DMS114 treated with DMSO at 0.1 percent for 48 hours (cell line): Measurements from ENCODE around the gene CD72.
"Not testable (repeated sequence)": the region's sequence is repeated elsewhere in the genome, so short reads cannot be mapped to it uniquely, and the experiment has no call there.

Experiments used
- DNase-seq: peaks from one replicate; lab custom pipeline; 2025; ENCODE audit not compliant: unreplicated experiment; lab: John Stamatoyannopoulos, UW

CD72 gene

DNA sequence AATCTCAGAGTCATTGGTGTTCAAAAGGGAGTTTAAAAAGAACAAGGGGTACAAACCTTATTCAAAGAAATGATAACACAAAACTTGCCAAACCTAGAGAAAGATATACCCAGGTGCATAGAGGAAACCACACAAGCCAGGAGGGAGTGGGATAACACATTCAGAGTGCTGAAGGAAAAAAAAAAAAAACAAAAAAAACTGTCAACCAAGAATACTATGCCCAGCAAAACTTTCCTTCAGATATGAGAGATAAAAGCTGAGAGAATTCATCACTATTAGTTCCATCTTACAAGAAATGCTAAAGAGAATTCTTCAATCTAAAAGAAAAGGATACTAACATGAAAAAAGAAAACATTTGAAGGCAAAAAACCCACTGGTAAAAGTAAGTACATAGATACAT, 24.6 kb downstream of the CD72 start:
- no peak for DNase-seq

DNA sequence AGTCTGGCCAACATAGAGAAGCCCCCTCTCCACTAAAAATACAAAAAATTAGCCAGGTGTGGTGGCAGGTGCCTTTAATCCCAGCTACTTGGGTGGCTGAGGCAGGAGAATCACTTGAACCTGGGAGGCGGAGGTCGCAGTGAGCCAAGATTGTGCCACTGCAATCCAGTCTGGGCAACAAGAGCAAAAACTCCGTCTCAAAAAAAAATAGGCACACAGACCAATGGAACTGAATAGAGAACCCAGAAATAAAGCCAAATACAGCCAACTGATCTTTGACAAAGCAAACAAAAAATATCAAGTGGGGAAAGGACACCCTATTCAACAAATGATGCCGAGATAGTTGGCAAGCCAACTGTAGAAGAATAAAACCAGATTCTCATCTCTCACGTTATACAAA, 29.7 kb downstream of the CD72 start:
- DNase-seq: not testable (repeated sequence)

DNA sequence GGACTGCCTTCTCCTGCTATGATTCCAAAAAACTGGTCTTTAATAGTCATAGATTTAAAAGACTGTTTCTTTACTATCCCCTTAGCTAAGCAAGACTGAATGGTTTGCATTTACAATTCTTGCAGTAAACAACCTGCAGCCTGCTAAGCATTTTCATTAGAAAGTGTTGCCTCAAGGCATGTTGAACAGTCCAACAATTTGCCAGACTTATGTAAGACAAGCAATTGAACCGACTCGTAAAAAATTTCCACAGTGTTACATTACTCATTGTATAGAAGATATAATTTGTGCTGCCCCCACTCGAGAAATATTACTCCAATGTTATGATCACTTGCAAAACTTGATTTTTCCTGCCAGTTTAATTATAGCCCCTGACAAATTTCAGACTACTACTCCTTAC, 33.5 kb downstream of the CD72 start:
- not testable (repeated sequence) for DNase-seq

DNA sequence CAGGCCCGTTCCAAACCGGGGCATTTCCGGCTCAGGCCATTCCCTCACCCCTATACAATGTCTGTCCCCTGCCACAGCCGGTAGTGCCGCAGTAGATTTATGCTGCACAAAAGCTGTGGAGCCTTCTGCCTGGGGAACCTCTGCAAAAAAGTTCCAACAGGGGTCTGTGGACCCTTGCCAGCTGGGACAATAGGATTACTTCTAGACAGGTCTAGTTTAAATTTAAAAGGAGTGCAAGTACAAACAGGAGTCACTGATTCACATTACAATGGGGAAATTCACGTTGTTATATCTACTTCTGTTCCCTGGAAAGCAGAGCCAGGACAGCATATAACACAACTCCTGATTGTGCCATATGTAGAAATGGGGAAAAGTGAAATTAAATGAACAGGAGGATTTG, 34.7 kb downstream of the CD72 start:
- DNase-seq: not testable (repeated sequence)

DNA sequence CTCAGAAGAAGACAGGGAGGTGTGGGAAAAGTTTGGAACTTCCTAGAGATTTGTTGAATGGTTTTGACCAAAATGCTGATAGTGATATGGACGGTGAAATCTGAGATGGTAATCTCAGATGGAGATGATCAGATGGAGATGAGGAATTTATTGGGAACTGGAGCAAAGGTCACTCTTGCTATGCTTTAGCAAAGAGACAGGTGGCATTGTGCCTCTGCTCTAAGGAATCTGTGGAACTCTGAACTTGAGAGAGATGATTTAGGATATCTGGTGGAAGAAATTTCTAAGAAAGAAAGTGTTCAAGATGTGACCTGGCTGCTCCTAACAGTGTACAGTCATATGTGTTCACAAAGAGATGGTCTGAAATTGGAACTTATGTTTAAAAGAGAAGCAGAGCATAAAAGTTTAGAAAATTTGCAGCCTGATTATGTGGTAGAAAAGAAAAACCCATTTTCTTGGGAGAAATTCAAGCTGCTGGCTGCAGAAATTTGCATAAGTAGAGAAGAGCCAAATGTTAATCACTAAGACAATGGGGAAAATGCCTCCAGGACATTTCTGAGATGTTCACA, 38.5 kb downstream of the CD72 start:
- DNase-seq: not testable (repeated sequence)

DNA sequence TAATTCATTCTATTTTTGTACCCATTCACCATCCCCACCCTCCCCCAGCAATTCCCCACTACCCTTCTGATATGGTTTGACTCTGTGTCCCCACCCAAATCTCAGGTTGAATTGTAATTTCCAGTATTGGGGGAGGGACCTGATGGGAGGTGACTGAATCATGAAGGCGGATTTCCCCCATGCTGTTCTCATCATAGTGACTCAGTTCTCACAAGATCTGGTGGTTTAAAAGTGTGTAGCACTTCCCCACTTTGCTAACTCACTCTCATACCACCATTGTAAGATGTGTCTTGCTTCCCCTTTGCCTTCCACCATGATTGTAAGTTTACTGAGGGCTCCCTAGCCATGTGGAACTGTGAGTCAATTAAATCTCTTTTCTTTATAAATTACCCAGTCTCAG, 39.1 kb downstream of the CD72 start:
- DNase-seq: no peak

DNA sequence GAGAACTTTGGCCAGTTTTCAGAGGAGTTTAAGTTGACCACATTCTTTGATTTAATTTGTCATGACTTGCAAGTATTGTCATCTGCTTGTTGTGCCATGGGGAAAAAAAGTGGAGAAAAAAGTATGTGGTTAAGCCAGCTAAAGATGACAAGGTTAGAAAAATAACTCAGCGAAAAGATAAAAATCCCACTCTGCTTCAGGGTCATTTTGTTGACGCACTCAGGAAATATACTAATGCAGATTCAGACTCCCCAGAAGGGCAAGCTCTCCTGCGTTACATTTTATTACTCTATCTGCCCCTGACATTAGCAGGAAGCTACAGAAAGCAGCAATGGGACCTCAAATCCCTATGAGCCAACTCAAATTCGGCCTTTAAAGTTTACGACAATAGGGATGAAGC, 40.7 kb downstream of the CD72 start:
- no peak for DNase-seq

DNA sequence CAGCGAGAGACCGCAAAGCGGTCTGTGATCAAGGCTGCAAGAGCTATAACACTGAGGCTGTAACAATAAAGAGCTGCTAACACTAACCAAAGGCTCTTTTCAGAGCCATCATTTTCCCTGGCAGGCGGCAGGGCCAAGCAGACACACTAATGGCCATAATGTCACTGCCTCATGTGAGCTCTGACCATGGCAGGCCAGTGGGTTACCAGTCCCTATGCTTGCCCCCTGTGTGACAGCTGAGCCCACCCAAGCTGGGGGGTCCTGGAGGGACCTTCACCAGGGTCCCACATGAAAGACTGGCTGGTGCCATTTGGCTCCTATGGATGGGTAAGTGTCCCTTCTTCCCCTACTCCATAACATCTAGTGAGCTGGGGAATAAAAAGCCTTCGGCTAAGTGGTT, 42.7 kb downstream of the CD72 start:
- DNase-seq: no peak

DNA sequence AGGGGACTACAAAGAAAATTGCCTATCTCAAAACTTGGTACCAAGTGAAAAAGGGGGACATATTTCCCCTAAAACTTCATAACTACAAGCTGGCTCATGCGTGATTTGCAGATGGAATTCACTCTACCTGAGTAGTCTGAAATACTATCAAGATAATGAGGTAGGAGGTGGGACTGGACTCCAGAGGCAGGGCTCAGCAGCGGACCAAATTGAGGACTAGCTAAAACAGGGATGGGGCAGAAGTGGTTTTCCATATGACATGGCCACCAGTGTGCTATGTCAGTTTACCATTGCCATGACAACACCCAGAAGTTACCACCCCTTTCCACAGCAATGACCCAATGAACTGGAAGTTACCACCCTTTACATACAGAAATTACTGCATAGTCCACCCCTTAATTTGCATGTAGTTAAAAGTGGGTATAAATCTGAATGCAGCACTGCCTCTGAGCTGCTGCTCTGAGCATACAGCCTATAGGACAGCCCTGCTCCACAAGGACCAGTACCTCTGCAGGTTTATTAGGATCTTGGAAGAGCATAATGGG, 43.6 kb downstream of the CD72 start:
- DNase-seq: no peak

DNA sequence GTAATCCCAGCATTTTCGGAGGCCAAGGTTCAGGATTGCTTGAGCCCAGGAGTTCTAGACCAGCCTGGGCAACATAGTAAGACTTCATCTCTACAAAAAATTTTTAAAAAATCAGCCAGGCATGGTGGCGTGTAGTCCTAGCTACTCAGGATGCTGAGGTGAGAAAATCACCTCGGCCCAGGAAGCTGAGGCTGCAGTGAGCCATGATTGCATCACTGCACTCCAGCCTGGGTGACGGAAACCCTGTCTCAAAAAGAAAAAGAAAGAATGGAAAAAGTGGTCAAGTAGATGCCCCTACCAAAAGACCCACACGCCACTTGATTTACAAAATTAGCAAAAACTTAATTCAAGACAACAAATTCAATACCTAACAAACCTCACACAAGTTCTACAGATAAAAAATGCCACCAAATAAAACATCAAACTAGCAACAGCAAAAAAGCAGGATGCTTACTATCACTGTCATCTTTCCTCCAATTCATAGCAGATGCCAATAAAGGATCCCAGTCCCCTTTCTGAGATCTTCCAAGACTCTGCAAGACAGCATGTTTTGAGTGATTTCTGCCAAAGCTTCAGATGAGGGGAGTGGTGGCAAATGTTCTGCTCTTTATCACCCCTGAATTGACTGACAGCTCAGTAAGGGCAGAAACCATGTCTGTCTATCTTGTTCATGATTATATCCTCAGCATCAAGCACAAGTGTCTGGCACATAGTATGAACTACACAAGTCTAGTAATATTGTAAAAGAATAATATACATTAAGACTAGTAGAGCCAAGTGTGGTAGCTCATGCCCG, 47.3 kb downstream of the CD72 start:
- no peak for DNase-seq

DNA sequence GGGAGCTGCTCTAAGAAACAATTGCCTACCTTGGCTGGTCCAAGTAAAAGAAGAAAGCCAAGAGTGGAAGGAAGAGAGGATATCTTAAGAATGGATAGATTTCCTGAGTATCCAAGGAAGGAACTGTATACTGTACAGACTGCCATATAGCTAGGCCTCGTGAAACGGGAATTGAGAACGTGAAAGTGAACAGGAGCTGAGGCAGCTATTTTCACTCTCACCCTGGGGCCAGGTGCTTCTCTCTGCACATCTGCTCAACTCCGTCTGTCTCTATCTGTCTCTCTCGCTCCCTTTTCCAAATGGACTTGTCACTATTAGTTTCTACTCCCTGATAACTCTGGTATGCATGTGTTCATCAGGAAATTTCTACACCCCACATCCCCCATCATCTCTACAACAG, 49.0 kb downstream of the CD72 start:
- DNase-seq: no peak

DNA sequence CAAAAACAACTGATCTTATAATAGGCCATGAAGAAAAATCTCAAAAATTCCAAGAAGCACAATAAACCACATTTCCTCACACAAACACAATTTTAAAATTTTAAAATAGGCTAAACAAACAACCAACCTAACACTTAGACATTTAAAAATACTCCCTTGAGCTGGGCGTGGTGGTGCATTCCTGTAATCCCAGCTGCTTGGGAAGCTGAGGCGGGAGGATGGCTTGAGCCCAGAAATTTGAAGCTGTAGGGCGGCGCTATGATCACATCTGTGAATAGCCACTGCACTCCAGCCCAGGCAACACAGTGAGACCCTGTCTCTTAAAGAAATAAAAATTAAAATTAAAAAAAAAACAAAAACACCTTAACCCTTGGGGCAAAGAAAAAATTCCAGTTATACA, 50.0 kb downstream of the CD72 start:
- no peak for DNase-seq

DNA sequence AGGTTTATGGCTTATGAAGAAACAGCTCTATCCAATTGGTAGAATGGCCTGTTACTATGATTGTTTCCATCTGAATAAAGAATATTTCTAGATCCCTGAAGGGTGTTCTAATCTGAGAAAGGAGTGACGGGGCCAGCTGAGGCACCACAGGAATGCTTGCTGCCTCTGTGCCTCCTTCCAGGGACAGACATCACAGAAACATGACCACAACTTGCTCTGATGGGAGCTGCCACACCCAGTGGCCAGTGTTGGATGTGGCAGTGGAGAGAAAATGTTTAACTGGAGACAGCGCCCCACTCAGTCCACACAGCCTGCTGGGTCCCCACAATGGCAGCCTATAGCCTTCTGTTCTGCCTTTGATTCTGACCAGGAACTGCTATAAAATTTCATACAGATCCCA, 51.8 kb downstream of the CD72 start:
- no peak for DNase-seq

DNA sequence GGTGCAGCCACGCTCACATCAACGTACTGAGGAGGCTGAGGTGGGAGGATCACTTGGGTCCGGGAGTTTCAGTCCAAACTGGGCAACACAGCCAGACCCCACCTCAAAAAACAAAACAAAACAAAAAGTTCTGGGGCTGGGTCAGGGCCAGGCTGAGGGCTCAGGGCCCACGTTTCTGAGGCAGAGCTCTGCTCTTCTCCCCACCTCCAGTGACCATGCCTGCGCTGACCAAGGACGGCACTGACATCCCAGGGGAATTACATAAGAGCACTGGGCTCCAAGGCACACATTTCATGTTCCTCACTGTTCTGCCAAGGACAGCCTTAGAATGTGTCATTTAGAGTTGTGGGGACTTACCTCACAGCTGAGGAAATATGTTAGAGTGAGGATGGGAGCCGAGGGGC, 53.6 kb downstream of the CD72 start:
- DNase-seq: no peak

DNA sequence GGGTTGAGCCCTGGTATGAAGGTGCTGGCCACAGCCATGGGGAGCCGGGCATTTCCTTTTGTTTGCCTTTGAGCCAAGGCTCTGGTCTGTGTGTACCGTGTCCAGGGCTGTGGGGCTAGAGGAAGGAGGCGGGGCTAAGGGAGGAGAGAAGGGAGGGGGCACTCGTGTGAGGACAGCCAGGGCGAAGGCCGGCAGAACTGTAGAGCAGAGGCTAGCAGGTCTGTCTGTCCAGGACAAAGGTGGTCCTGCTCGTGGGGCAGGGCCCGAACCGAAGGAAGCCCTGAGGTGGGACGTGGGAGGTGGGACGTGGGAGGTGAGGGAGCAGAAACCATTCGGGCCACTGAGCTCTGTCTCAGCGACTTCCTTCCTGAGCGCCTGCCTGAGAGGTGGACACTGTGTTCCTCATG, 54.4 kb downstream of the CD72 start:
- DNase-seq: no peak

DNA sequence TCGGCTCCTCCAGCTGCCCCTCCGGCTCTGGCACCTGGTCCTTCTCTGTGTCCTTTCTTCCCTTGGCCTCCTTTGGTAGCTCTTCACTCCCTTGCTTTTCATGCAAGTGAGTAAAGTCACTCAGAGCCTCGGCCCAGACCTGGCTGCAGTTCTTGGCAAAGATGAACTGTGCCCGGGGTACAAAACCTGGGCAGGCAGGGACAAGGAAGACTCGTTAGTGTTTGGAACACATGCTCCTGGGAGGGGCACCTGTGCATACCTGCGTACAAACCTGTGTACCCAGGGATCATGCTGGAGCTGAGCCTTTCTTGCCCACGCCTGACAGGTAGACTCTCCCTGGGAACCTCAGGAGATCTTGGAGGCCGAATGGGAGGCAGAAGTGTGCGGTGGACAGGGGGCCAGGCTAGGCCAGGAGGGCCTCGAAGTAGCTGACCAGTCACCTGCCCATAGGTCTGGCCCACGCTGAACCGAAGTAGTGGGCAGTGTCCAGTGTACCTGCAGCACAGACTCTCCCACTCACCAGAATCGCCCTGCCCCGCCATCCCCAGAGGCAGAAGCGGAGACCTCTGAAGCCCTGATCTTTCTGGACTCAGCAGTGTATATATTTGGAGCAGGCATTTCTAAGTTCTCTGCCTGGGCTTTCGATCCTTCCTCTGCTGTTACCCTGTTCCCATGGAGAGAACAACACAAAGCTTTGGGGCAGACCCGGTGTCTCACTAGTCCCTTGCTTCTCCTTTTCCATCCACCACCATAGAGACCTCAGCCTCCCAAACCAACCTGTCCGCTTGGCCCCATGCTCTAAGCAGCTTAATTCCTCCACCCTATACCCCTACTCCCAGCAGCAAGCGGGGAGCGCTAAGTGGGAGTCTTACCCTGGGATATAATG, 55.1 kb downstream of the CD72 start:
- DNase-seq: no peak

DNA sequence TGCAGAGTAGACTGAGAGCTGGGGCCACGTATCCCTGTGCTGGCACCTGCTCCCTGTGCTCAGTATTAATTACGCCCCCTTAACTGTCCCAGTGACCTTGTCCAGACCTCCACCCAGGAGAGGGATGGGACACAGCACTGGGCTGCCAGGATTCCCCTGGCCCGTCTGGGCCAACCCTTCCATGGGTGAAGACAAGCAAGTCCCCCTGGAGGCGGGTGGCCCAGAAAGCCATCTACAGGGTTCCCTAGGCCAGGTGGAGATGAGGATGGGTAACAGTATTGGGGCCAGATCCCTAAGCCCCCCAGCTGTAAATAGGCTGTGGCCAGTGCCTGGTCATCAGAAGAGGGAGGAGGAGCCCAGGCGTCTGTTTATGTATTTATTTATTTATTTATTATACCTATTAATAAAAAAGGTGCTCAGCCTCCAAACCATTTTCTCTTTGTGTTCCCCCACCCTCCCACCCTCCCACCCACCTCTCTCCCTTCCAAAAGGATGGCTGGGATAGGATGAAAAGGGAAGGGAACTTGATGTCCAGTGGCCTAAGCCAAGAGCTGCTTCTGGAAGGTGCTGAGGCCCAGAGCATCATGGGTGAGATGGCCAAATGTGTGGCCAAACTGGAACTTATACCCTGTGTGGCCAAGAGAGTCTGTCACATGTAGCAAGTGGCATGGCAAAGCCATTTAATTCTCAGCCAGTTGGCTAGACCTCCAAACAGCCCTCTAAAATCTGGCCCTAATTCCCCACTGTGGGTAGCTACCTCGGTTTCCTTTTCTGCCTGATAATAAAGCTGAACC, 56.5 kb downstream of the CD72 start:
- DNase-seq: no peak

DNA sequence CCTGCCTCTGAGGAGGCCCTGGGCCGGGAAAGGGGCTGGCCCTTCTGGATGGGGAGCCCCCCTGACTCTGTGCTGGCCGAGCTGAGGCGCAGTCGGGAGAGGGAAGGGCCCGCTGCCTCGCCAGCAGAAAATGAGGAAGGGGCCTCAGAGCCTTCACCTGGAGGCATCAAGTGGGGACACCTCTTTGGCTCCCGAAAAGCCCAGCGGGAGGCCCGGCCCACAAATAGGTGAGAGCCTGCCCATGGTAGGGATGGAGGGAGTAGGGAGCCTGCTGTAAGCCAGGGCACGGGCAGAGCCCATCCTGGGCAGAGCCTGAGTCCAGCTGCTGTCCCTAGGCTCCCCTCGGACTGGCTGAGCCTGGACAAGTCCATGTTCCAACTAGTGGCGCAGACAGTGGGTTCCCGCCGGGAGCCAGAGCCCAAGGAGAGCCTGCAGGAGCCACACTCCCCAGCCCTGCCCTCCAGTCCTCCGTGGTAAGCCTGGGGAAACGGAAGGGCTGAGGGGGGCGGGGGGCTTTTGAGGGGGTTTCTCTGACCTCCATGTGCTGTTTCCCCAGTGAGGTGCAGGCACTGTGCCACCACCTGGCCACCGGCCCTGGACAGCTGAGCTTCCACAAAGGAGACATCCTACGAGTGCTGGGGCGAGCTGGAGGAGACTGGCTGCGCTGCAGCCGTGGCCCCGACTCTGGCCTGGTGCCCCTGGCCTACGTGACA, 57.4 kb downstream of the CD72 start:
- DNase-seq: no peak
